KMS-11 (cell line): ENCODE data around the gene SMIM44.

Experiments used
- H2AFZ ChIP-seq: fragments of 200-600 bp; sonication (generic); 2 replicates; pipeline ENCODE4 v1.6.1; 2016; ENCODE audit warnings: antibody characterized with exemption, mixed run types, low read depth
- H3K27ac ChIP-seq: fragments of 200-600 bp; sonication (generic); 2 replicates; pipeline ENCODE4 v1.6.1; 2016; ENCODE audit warnings: mild to moderate bottlenecking, mixed run types
- H3K27me3 ChIP-seq: fragments of 200-600 bp; sonication (generic); 2 replicates; pipeline ENCODE4 v1.6.1; 2017; ENCODE audit warnings: mild to moderate bottlenecking, low read depth, mixed run types, moderate library complexity; ENCODE audit not compliant: insufficient read depth
- H3K36me3 ChIP-seq: fragments of 200-600 bp; sonication (generic); 2 replicates; pipeline ENCODE4 v1.6.1; 2017; ENCODE audit warnings: mild to moderate bottlenecking, mixed run types; ENCODE audit not compliant: insufficient read depth
- H3K4me1 ChIP-seq: fragments of 200-600 bp; sonication (generic); 2 replicates; pipeline ENCODE4 v1.6.1; 2016; ENCODE audit warnings: mild to moderate bottlenecking, low read depth, mixed run types; ENCODE audit not compliant: poor library complexity, severe bottlenecking
- H3K4me2 ChIP-seq: fragments of 200-600 bp; sonication (generic); 2 replicates; pipeline ENCODE4 v1.7.0; 2016; ENCODE audit warnings: mild to moderate bottlenecking, mixed run types
- H3K4me3 ChIP-seq: fragments of 200-600 bp; sonication (generic); IDR thresholded peaks from 2 replicates; pipeline ENCODE4 v1.6.1; 2017; ENCODE audit warnings: low read depth, low read length, mixed read lengths; ENCODE audit not compliant: insufficient read depth
- H3K79me2 ChIP-seq: fragments of 200-600 bp; sonication (generic); 2 replicates; pipeline ENCODE4 v1.6.1; 2016; ENCODE audit warnings: low read depth, mixed run types; ENCODE audit not compliant: insufficient read depth
- H3K9ac ChIP-seq: fragments of 200-600 bp; sonication (generic); 2 replicates; pipeline ENCODE4 v1.6.1; 2016; ENCODE audit warnings: mild to moderate bottlenecking, mixed run types
- H4K20me1 ChIP-seq: fragments of 200-600 bp; sonication (generic); 2 replicates; pipeline ENCODE4 v1.6.1; 2016; ENCODE audit warnings: mild to moderate bottlenecking, mixed run types; ENCODE audit not compliant: insufficient read depth
- TF ChIP-seq, protein P1 (sequence below): fragments of 200-600 bp; sonication (generic); conservative IDR thresholded peaks from 2 replicates; pipeline ENCODE4 v1.6.1; 2017; ENCODE audit warnings: low read depth, mild to moderate bottlenecking, antibody characterized with exemption, low read length, moderate library complexity, mixed read lengths

SMIM44 gene

GRCh38 chr19:3526507-3527237 lies 43.4 kb upstream of the SMIM44 start:
- H2AFZ ChIP-seq, result no peak overlapping the region
- H3K4me2 ChIP-seq, result no peak overlapping the region
- H3K4me3 ChIP-seq, result no peak overlapping the region
- H4K20me1 ChIP-seq, result no peaks in the 10 kb centered on the region
- TF ChIP-seq, protein P1, sequence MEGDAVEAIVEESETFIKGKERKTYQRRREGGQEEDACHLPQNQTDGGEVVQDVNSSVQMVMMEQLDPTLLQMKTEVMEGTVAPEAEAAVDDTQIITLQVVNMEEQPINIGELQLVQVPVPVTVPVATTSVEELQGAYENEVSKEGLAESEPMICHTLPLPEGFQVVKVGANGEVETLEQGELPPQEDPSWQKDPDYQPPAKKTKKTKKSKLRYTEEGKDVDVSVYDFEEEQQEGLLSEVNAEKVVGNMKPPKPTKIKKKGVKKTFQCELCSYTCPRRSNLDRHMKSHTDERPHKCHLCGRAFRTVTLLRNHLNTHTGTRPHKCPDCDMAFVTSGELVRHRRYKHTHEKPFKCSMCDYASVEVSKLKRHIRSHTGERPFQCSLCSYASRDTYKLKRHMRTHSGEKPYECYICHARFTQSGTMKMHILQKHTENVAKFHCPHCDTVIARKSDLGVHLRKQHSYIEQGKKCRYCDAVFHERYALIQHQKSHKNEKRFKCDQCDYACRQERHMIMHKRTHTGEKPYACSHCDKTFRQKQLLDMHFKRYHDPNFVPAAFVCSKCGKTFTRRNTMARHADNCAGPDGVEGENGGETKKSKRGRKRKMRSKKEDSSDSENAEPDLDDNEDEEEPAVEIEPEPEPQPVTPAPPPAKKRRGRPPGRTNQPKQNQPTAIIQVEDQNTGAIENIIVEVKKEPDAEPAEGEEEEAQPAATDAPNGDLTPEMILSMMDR, result peak; percentile 32; the same call in 1 of the 2 replicates
- no peaks in the 10 kb centered on the region for H3K36me3 ChIP-seq
- no peaks in the 10 kb centered on the region for H3K27me3 ChIP-seq
- no peak overlapping the region for H3K27ac ChIP-seq
- H3K9ac ChIP-seq, result no peak overlapping the region
- H3K79me2 ChIP-seq, result no peaks in the 10 kb centered on the region
- no peaks in the 10 kb centered on the region for H3K4me1 ChIP-seq

DNA sequence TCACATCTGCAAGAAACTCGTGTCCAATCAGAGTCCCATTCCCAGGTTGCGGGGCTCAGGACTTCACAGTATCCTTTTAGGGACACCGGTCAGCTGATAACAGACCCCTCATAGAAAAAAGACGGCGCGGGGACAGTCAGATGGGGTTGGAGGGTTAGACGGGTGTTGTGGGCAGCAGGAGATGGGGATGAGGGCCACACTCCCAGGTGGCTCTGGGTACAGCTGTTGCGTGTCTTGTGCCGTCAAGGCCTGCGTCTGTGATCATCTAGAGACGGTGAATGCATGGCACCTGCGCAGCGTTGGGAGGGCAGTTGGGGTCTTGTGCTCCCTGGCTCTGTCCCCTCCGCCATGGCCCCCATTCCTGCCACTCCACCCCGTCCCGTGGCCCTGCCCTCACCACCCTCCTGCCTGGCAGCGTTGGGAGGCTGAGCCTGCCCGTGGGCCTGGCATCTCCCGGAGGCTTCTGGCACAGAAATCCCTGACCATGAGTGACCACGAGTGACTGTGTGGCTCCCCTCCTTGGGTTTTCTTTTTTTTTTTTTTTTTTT lies 41.7 kb upstream of the SMIM44 start:
- no peaks in the 10 kb centered on the region for H3K36me3 ChIP-seq
- H2AFZ ChIP-seq, result no peak overlapping the region
- no peak overlapping the region for H3K4me2 ChIP-seq

GRCh38 chr19:3524078-3524842 lies 41.0 kb upstream of the SMIM44 start:
- Histone ChIP-seq H2AFZ (no peak overlapping the region), H3K9ac (no peak overlapping the region), H3K79me2 (0 out of 2 replicates have a peak, but pooled peaks cover 6% of the 10 kb centered on the region), H3K27me3 (no peaks in the 10 kb centered on the region), H3K36me3 (no peaks in the 10 kb centered on the region), H3K27ac (no peak overlapping the region), H3K4me1 (no peaks in the 10 kb centered on the region), H3K4me2 (no peak overlapping the region), H3K4me3 (no peak overlapping the region), H4K20me1 (no peaks in the 10 kb centered on the region)
- TF ChIP-seq, protein P1, result no peak

More for the DNA sequence above, 41.7 kb upstream of the SMIM44 start:
- Histone ChIP-seq H3K79me2 (0 out of 2 replicates have a peak, but pooled peaks cover under 1% of the 10 kb centered on the region), H3K9ac (no peak overlapping the region), H4K20me1 (no peaks in the 10 kb centered on the region), H3K27me3 (no peaks in the 10 kb centered on the region), H3K4me3 (no peak overlapping the region), H3K27ac (no peak overlapping the region), H3K4me1 (no peaks in the 10 kb centered on the region)
- TF ChIP-seq, protein P1, result no peak

DNA sequence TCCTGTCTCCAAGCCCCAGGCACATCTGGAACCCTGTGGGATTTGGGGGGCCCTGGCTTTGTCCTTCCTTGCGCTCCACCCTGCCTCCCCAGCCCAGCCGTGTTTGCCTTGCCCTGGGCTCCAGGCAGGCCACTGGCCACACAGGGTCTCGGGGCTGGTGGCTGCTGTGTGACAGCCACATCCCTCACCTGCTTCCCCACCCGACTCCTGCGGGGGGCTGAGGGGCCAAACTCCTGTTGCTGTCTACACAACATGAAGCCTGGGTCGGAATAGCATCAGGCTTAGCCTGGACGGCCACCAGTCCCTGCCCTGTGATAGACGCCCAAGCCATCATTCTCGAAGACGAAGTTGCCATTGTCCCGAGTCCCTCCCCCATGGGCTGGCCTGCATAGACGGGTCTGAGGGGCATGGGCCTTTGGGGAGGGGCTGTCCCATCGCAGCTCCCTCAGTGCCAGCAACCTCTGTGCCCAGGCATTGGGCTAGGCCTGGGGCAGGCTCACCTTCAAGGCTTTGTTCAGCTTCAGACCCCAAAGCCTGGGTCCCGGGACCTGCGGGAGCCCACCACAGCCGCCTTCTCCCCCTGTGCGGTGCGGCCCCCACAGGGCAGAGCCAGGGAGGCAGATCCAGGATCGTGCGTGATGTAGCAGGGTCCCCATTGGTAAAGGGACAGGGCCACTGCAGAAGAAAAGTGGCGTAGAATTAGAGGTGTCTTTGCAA lies 40.3 kb upstream of the SMIM44 start:
- H3K36me3 ChIP-seq, result no peaks in the 10 kb centered on the region
- no peak overlapping the region for H3K9ac ChIP-seq
- H3K4me3 ChIP-seq, result no peak overlapping the region
- no peaks in the 10 kb centered on the region for H3K4me1 ChIP-seq
- no peaks in the 10 kb centered on the region for H3K27me3 ChIP-seq
- H4K20me1 ChIP-seq, result no peaks in the 10 kb centered on the region
- peaks cover 6% of the 10 kb centered on the region; the same call in 1 of the 2 replicates for H3K79me2 ChIP-seq
- TF ChIP-seq, protein P1, result no peak
- no peak overlapping the region for H2AFZ ChIP-seq
- H3K4me2 ChIP-seq, result no peak overlapping the region
- H3K27ac ChIP-seq, result no peak overlapping the region
